HG02678 (cell line): ENCODE data around the gene ANKRD62.
A peak's percentile ranks its signal among the peaks of the same experiment; 100 is the strongest.

ENCODE experiments used
- ATAC-seq: cut with Tn5 transposase; IDR thresholded peaks from one replicate; pipeline ENCODE4 v1.9.1; 2021; ENCODE audit warnings: mild to moderate bottlenecking, moderate library complexity; ENCODE audit not compliant: unreplicated experiment

The ANKRD62 gene

GRCh38 chr18:12093520-12094257 is at the start of gene ANKRD62:
TSS of gene ANKRD62 (plus strand) at chr18:12093843. CDS start at chr18:12094018, 175 bp downstream.
- ATAC-seq, result no peak

- ATAC-seq, result no peak
Measured at GRCh38 chr18:12044591-12044990, 49.1 kb upstream of the ANKRD62 start.

GRCh38 chr18:12046046-12046750 is 47.4 kb upstream of the ANKRD62 start:
- ATAC-seq, result no peak

- ATAC-seq, result no peak
Measured at GRCh38 chr18:12046751-12047335, 46.8 kb upstream of the ANKRD62 start.

- ATAC-seq, result no peak
Measured at GRCh38 chr18:12048010-12048826, 45.4 kb upstream of the ANKRD62 start.

- no peak for ATAC-seq
Measured at GRCh38 chr18:12048827-12049175, 44.8 kb upstream of the ANKRD62 start.

- ATAC-seq, result peak; percentile 91
Measured at GRCh38 chr18:12049978-12050811, 43.4 kb upstream of the ANKRD62 start.

- no peak for ATAC-seq
Measured at GRCh38 chr18:12052866-12053265, 40.8 kb upstream of the ANKRD62 start.

- ATAC-seq, result peak; percentile 46
Measured at GRCh38 chr18:12053289-12053688, 40.4 kb upstream of the ANKRD62 start.

- no peak for ATAC-seq
Measured at GRCh38 chr18:12056034-12056883, 37.4 kb upstream of the ANKRD62 start.

- no peak for ATAC-seq
Measured at GRCh38 chr18:12056884-12057402, 36.7 kb upstream of the ANKRD62 start.

GRCh38 chr18:12057419-12058039 is 36.1 kb upstream of the ANKRD62 start:
- no peak for ATAC-seq

GRCh38 chr18:12059334-12060181 is 34.1 kb upstream of the ANKRD62 start:
- no peak for ATAC-seq

GRCh38 chr18:12060182-12060870 is 33.3 kb upstream of the ANKRD62 start:
- ATAC-seq, result no peak

GRCh38 chr18:12061685-12062084 is 32.0 kb upstream of the ANKRD62 start:
- ATAC-seq, result no peak

- no peak for ATAC-seq
Measured at GRCh38 chr18:12062974-12063373, 30.7 kb upstream of the ANKRD62 start.

GRCh38 chr18:12064086-12064763 is 29.4 kb upstream of the ANKRD62 start:
- no peak for ATAC-seq
